Lower lobe of right lung (tissue), 2 donors: ENCODE data around the gene FAM107B. TPM values are rescaled to one million over a fixed set of nuclear protein-coding genes. Genes with fewer than 3 reads are reported as not detected.
A peak's percentile ranks its signal among the peaks of the same experiment; 100 is the strongest.

Source experiments
- ATAC-seq, 2 donors: fragments of 200-7000 bp; cut with Tn5 transposase; one replicate each; pipeline ENCODE4 v1.9.1; 2020 to 2022; ENCODE audit warnings: mild to moderate bottlenecking in 2 of 2, moderate library complexity in 2 of 2
- DNase-seq: peaks from one replicate; pipeline ENCODE4 v3.0.0-alpha.2; 2020
- H3K27ac ChIP-seq: fragments of 200-600 bp; one replicate; pipeline ENCODE4 v1.8.0; 2022
- H3K27me3 ChIP-seq: fragments of 200-600 bp; one replicate; pipeline ENCODE4 v1.8.0; 2022; ENCODE audit warnings: low read depth
- H3K36me3 ChIP-seq: fragments of 200-600 bp; one replicate; pipeline ENCODE4 v1.8.0; 2022; ENCODE audit warnings: mild to moderate bottlenecking
- H3K4me1 ChIP-seq: fragments of 200-600 bp; one replicate; pipeline ENCODE4 v1.8.0; 2022
- H3K4me3 ChIP-seq: fragments of 200-600 bp; one replicate; pipeline ENCODE4 v1.8.0; 2022; ENCODE audit warnings: mild to moderate bottlenecking
- H3K9me3 ChIP-seq: fragments of 200-600 bp; one replicate; pipeline ENCODE4 v1.8.0; 2022
- intact Hi-C: fragments of 100-400 bp; cut with DNase I; formaldehyde crosslinking; loops from one replicate; pipeline ENCODE4 v1.11.0; 2022
- total RNA-seq: library from RNA; stranded (reverse); fragmentation: NEBNext Ultra II Directional; extraction: Animal tissue kit (Norgen Biotek cat#: 25700); gene quantifications from one replicate; pipeline ENCODE4 v1.2.1, GENCODE V29; 2021
- TF ChIP-seq, protein P1 (sequence below): fragments of 200-600 bp; IDR thresholded peaks from one replicate; pipeline ENCODE4 v1.8.0; 2022; ENCODE audit warnings: antibody characterized with exemption, mild to moderate bottlenecking
- donor health status: DM: no; HTN: yes; CAD: no; lungs with severe emphysema.

FAM107B gene
- total RNA-seq, 1 donor from 2014 or later: 75.4 TPM

DNA sequence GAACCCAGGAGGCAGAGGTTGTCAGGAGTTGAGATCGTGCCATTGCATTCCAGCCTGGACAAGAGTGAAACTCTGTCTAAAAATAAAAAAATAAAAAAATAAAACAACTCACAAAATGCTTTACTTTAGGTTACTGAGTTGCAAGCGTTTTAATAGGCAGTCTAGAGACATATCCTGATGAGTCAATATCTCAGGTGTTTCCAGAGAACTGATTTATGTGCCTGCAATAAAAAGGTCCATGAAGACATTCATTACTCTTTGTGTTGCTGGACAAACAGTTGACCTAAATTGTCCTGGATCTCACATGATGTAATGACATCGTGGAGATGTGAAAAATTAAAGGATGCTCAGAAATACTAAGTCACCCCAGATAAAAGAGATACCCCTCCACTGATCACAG is 31.6 kb upstream of the FAM107B start:
- Histone ChIP-seq H3K27me3 (no peaks in the 10 kb centered on the region), H3K4me3 (no peak overlapping the region), H3K9me3 (no peaks in the 10 kb centered on the region), H3K27ac (no peak overlapping the region), H3K4me1 (no peaks in the 10 kb centered on the region), H3K36me3 (no peaks in the 10 kb centered on the region)
- no peak for ATAC-seq
- TF ChIP-seq, protein P1, sequence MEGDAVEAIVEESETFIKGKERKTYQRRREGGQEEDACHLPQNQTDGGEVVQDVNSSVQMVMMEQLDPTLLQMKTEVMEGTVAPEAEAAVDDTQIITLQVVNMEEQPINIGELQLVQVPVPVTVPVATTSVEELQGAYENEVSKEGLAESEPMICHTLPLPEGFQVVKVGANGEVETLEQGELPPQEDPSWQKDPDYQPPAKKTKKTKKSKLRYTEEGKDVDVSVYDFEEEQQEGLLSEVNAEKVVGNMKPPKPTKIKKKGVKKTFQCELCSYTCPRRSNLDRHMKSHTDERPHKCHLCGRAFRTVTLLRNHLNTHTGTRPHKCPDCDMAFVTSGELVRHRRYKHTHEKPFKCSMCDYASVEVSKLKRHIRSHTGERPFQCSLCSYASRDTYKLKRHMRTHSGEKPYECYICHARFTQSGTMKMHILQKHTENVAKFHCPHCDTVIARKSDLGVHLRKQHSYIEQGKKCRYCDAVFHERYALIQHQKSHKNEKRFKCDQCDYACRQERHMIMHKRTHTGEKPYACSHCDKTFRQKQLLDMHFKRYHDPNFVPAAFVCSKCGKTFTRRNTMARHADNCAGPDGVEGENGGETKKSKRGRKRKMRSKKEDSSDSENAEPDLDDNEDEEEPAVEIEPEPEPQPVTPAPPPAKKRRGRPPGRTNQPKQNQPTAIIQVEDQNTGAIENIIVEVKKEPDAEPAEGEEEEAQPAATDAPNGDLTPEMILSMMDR: no peak
- intact Hi-C loops: no loop called here
- no peak for DNase-seq

DNA sequence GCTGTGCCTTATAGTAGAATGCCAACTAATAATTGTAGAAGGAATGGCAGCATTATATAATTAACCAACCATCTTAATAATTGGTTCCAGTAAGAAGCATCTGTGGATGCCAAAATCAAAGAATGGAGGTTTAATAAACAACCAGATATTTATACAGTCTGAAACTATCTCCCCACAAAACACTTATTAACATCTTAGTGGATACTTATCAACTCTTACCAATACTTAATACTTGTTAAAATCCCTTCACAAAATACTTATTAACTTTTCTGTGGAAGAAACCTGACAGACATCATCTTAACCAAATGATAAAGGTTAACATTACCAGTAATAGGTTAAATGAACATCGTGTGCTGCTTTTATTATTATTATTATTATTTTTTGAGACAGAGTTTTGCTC is 29.1 kb upstream of the FAM107B start:
- no peak for ATAC-seq
- DNase-seq: no peak
- no peak overlapping the region for H3K4me3 ChIP-seq
- no peaks in the 10 kb centered on the region for H3K9me3 ChIP-seq
- H3K4me1 ChIP-seq: no peaks in the 10 kb centered on the region
- H3K27me3 ChIP-seq: no peaks in the 10 kb centered on the region
- H3K27ac ChIP-seq: no peak overlapping the region
- intact Hi-C loops: no loop called here
- H3K36me3 ChIP-seq: no peaks in the 10 kb centered on the region
- TF ChIP-seq, protein P1: no peak

DNA sequence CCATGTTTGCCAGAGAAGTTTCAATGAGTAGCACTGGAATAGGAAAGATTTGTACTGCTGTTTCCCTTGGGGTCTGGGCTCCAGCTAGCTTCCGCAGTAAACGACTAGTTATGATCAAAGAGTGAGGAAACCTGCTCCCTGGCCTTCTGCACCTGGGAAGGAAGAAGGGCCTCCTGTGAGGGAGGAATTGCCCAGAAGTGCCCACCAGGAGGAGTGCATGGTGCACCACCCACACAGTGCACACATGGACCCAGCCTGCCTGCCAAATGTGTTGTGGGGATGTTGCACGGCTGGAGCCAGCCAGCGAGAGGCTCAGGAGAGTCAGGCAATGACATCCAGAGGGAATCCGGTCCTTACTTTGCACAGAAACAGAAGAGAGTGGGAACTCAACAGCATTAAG is 27.0 kb upstream of the FAM107B start:
- TF ChIP-seq, protein P1: no peak
- Histone ChIP-seq H3K36me3 (no peaks in the 10 kb centered on the region), H3K4me3 (no peak overlapping the region), H3K9me3 (no peaks in the 10 kb centered on the region), H3K27me3 (no peaks in the 10 kb centered on the region), H3K4me1 (no peaks in the 10 kb centered on the region), H3K27ac (no peak overlapping the region)
- DNase-seq (no peak), ATAC-seq (peak in 1 of 2 donors; percentile 42)
- intact Hi-C loops: no loop called here

DNA sequence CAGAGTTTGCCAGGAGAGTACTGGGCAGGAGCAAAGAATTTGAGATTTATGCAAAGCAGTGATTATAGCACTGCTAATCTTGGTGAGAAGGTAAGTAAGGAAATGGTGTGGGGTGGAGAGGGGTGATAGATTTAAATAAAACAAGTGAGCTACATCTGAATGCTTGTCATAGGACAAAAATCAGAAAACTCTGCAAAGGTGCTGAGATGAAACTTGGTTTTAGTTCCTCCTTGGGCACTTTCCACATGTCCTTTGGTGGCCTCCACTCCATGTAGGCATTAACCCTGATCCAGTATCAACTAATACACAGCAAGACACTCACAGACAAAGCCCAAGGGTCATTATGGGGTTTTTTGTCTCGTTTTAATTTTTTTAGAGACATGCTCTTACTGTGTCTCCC is 25.7 kb upstream of the FAM107B start:
- no peak for ATAC-seq
- Histone ChIP-seq H3K27me3 (no peaks in the 10 kb centered on the region), H3K27ac (no peak overlapping the region), H3K4me1 (no peaks in the 10 kb centered on the region), H3K4me3 (no peak overlapping the region), H3K9me3 (no peaks in the 10 kb centered on the region), H3K36me3 (no peaks in the 10 kb centered on the region)
- TF ChIP-seq, protein P1: no peak
- intact Hi-C loops: no loop called here
- no peak for DNase-seq

DNA sequence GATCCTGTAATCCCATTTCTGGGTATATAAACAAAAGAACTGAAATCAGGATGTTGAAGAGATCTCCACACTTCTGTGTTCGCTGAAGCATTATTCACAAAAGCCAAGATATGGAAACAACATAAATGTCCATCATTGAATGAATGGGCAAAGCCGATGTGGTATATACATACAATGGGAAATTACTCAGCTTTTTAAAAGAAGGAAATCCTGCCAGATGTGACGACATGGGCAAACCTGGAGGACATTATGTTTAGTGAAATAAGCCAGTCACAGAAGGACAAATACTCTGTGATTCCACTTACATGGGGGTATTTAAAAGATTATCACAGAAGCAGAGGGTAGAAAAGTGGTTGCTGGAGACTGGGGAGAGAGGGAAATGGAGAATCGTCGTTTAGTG is 23.9 kb upstream of the FAM107B start:
- intact Hi-C loops: no loop called here
- ATAC-seq (no peak), DNase-seq (no peak)
- H3K4me1 ChIP-seq: no peaks in the 10 kb centered on the region
- no peaks in the 10 kb centered on the region for H3K27me3 ChIP-seq
- H3K27ac ChIP-seq: no peak overlapping the region
- H3K36me3 ChIP-seq: no peaks in the 10 kb centered on the region
- TF ChIP-seq, protein P1: no peak
- H3K4me3 ChIP-seq: no peak overlapping the region
- no peaks in the 10 kb centered on the region for H3K9me3 ChIP-seq

DNA sequence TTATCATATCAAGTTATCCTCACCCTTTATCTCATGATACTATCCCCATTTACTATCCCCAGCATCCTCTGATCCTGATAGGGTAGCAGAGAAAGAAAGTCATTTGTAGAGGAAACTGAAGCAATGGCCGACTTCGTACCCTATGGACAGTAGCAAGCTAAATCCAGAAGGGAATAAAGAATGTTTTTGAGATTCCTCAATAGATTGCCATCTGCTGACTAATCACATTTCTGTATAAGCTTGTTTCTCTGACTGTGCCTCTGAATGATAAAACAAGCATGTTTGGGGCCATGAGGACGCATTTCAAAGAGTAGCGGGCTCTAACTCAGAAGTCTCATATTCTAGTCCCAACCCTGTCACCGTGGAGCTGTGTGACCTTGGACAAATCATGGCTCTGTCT is 13.2 kb upstream of the FAM107B start:
- intact Hi-C loops: no loop called here
- H3K27me3 ChIP-seq: no peaks in the 10 kb centered on the region
- ATAC-seq: no peak
- no peak for DNase-seq
- no peak overlapping the region for H3K27ac ChIP-seq
- H3K4me1 ChIP-seq: no peaks in the 10 kb centered on the region
- no peaks in the 10 kb centered on the region for H3K36me3 ChIP-seq
- TF ChIP-seq, protein P1: no peak
- no peak overlapping the region for H3K4me3 ChIP-seq
- no peaks in the 10 kb centered on the region for H3K9me3 ChIP-seq
